ENCODE measurements around the gene MBD6.
A peak's percentile ranks its signal among the peaks of the same experiment; 100 is the strongest.

Gene MBD6

GRCh38 chr12:57541001-57541400, 18.4 kb downstream of the MBD6 start:
- no peaks in the 10 kb centered on the region for H3K9me3 ChIP-seq (ENCODE audit: insufficient read depth, low read depth, low read length)
- no peak overlapping the region for H2BK120ac ChIP-seq (ENCODE audit: insufficient read depth, low read length, poor library complexity)
- H4K12ac ChIP-seq (ENCODE audit: low read depth, low read length): no peak overlapping the region
- no peak overlapping the region for H3K14ac ChIP-seq (ENCODE audit: low read length)
- H2AK5ac ChIP-seq (ENCODE audit: low read length): no peak overlapping the region
- no peak overlapping the region for H3K23ac ChIP-seq (ENCODE audit: low read length)
- H3K18ac ChIP-seq (ENCODE audit: low read length): no peak overlapping the region
- no peak overlapping the region for H2AFZ ChIP-seq (ENCODE audit: insufficient read depth, low read length, poor library complexity)
- no peak overlapping the region for H3K27ac ChIP-seq (ENCODE audit: low read depth, low read length)
- H3K79me1 ChIP-seq (ENCODE audit: low read length): no peaks in the 10 kb centered on the region
- DNase-seq: no peak
- no peak overlapping the region for H3K4ac ChIP-seq (ENCODE audit: low read depth, low read length)
- H3K4me1 ChIP-seq (ENCODE audit: control insufficient read depth in 1 of 2, insufficient read depth in 2 of 2, low read length in 2 of 2): peaks cover 4% of the 10 kb centered on the region in 2 experiments
- H3K36me3 ChIP-seq (ENCODE audit: control insufficient read depth in 1 of 2, insufficient read depth in 2 of 2, low read length in 2 of 2): peaks cover 19 to 39% of the 10 kb centered on the region in 2 experiments
- no peaks in the 10 kb centered on the region for H3K27me3 ChIP-seq (ENCODE audit: insufficient read depth, low read length)
- H3K4me3 ChIP-seq (ENCODE audit: low read depth, low read length): no peak overlapping the region
- no peak overlapping the region for H3K9ac ChIP-seq (ENCODE audit: low read length)
- no peak overlapping the region for H3K4me2 ChIP-seq (ENCODE audit: low read length)
- H4K91ac ChIP-seq (ENCODE audit: low read depth, low read length): no peak overlapping the region
- H3K79me2 ChIP-seq (ENCODE audit: control insufficient read depth, insufficient read depth, low read length, poor library complexity): no peaks in the 10 kb centered on the region
- no peak overlapping the region for H2BK5ac ChIP-seq (ENCODE audit: low read depth, low read length, poor library complexity)
- H2BK12ac ChIP-seq (ENCODE audit: low read length): no peak overlapping the region
- WGBS (ENCODE audit: extremely low coverage, insufficient coverage, insufficient read length): no CpG with 5 or more reads among the region's 2 CpGs
- no peak overlapping the region for H4K8ac ChIP-seq (ENCODE audit: low read depth, low read length)

- H2AFZ ChIP-seq (ENCODE audit: insufficient read depth, low read length, poor library complexity): no peak overlapping the region
Measured at GRCh38 chr12:57541717-57542116, 19.1 kb downstream of the MBD6 start.

GRCh38 chr12:57543581-57543980, 21.0 kb downstream of the MBD6 start:
- Histone ChIP-seq H3K27me3 (ENCODE audit: insufficient read depth, low read length) (peaks cover under 1% of the 10 kb centered on the region), H4K12ac (ENCODE audit: low read depth, low read length) (no peak overlapping the region), H3K4me2 (ENCODE audit: low read length) (no peak overlapping the region), H3K27ac (ENCODE audit: low read depth, low read length) (no peak overlapping the region), H3K23ac (ENCODE audit: low read length) (no peak overlapping the region), H3K79me2 (ENCODE audit: control insufficient read depth, insufficient read depth, low read length, poor library complexity) (peaks cover 8% of the 10 kb centered on the region), H3K14ac (ENCODE audit: low read length) (no peak overlapping the region), H2BK5ac (ENCODE audit: low read depth, low read length, poor library complexity) (no peak overlapping the region), H3K4ac (ENCODE audit: low read depth, low read length) (peak overlapping the region; percentile 27), H3K18ac (ENCODE audit: low read length) (no peak overlapping the region), H2AK5ac (ENCODE audit: low read length) (no peak overlapping the region), H3K36me3 (ENCODE audit: control insufficient read depth in 1 of 2, insufficient read depth in 2 of 2, low read length in 2 of 2) (peaks cover 17 to 34% of the 10 kb centered on the region in 2 experiments), H3K9ac (ENCODE audit: low read length) (no peak overlapping the region), H3K79me1 (ENCODE audit: low read length) (peaks cover 5% of the 10 kb centered on the region), H2AFZ (ENCODE audit: insufficient read depth, low read length, poor library complexity) (no peak overlapping the region), H4K91ac (ENCODE audit: low read depth, low read length) (no peak overlapping the region), H3K9me3 (ENCODE audit: insufficient read depth, low read depth, low read length) (no peaks in the 10 kb centered on the region), H3K4me1 (ENCODE audit: control insufficient read depth in 1 of 2, insufficient read depth in 2 of 2, low read length in 2 of 2) (peaks cover 7% of the 10 kb centered on the region in 2 experiments), H2BK120ac (ENCODE audit: insufficient read depth, low read length, poor library complexity) (no peak overlapping the region), H3K4me3 (ENCODE audit: low read depth, low read length) (no peak overlapping the region), H2BK12ac (ENCODE audit: low read length) (no peak overlapping the region), H4K8ac (ENCODE audit: low read depth, low read length) (no peak overlapping the region)
- no CpG with 5 or more reads among the region's 2 CpGs for WGBS (ENCODE audit: extremely low coverage, insufficient coverage, insufficient read length)
- no peak for DNase-seq

More at GRCh38 chr12:57541717-57542116, 19.1 kb downstream of the MBD6 start:
- Histone ChIP-seq H2BK12ac (ENCODE audit: low read length) (no peak overlapping the region), H3K14ac (ENCODE audit: low read length) (no peak overlapping the region), H3K4me2 (ENCODE audit: low read length) (no peak overlapping the region), H3K9ac (ENCODE audit: low read length) (no peak overlapping the region), H4K8ac (ENCODE audit: low read depth, low read length) (no peak overlapping the region), H2BK5ac (ENCODE audit: low read depth, low read length, poor library complexity) (no peak overlapping the region), H3K9me3 (ENCODE audit: insufficient read depth, low read depth, low read length) (no peaks in the 10 kb centered on the region), H3K23ac (ENCODE audit: low read length) (no peak overlapping the region), H2AK5ac (ENCODE audit: low read length) (no peak overlapping the region), H3K27ac (ENCODE audit: low read depth, low read length) (no peak overlapping the region), H3K36me3 (ENCODE audit: control insufficient read depth in 1 of 2, insufficient read depth in 2 of 2, low read length in 2 of 2) (peaks cover 19 to 39% of the 10 kb centered on the region in 2 experiments), H2BK120ac (ENCODE audit: insufficient read depth, low read length, poor library complexity) (no peak overlapping the region), H3K79me1 (ENCODE audit: low read length) (peaks cover 2% of the 10 kb centered on the region), H3K79me2 (ENCODE audit: control insufficient read depth, insufficient read depth, low read length, poor library complexity) (peaks cover 5% of the 10 kb centered on the region), H3K27me3 (ENCODE audit: insufficient read depth, low read length) (no peaks in the 10 kb centered on the region), H4K12ac (ENCODE audit: low read depth, low read length) (no peak overlapping the region), H3K4ac (ENCODE audit: low read depth, low read length) (no peak overlapping the region), H3K18ac (ENCODE audit: low read length) (no peak overlapping the region), H3K4me3 (ENCODE audit: low read depth, low read length) (no peak overlapping the region), H3K4me1 (ENCODE audit: control insufficient read depth in 1 of 2, insufficient read depth in 2 of 2, low read length in 2 of 2) (peaks cover 7% of the 10 kb centered on the region in 2 experiments), H4K91ac (ENCODE audit: low read depth, low read length) (no peak overlapping the region)
- no peak for DNase-seq
- WGBS (ENCODE audit: extremely low coverage, insufficient coverage, insufficient read length): no CpG with 5 or more reads among the region's 2 CpGs

GRCh38 chr12:57545809-57546437, 23.3 kb downstream of the MBD6 start:
- H3K79me2 ChIP-seq (ENCODE audit: control insufficient read depth, insufficient read depth, low read length, poor library complexity): peaks cover 8% of the 10 kb centered on the region
- H3K9me3 ChIP-seq (ENCODE audit: insufficient read depth, low read depth, low read length): peaks cover 3% of the 10 kb centered on the region
- peak in 1 of 2 donors; percentile 18 for DNase-seq
- peak overlapping the region; percentile 33 for H2AK5ac ChIP-seq (ENCODE audit: low read length)
- H4K12ac ChIP-seq (ENCODE audit: low read depth, low read length): no peak overlapping the region
- peak overlapping the region; percentile 96 for H3K4me3 ChIP-seq (ENCODE audit: low read depth, low read length)
- no peak overlapping the region for H2BK5ac ChIP-seq (ENCODE audit: low read depth, low read length, poor library complexity)
- no peak overlapping the region for H2BK120ac ChIP-seq (ENCODE audit: insufficient read depth, low read length, poor library complexity)
- peak overlapping the region; percentile 87 for H3K4me2 ChIP-seq (ENCODE audit: low read length)
- H3K36me3 ChIP-seq (ENCODE audit: control insufficient read depth in 1 of 2, insufficient read depth in 2 of 2, low read length in 2 of 2): peaks cover 9 to 19% of the 10 kb centered on the region in 2 experiments
- H3K9ac ChIP-seq (ENCODE audit: low read length): peak overlapping the region; percentile 99
- no peak overlapping the region for H3K18ac ChIP-seq (ENCODE audit: low read length)
- no peak overlapping the region for H3K14ac ChIP-seq (ENCODE audit: low read length)
- no peak overlapping the region for H2BK12ac ChIP-seq (ENCODE audit: low read length)
- WGBS (ENCODE audit: extremely low coverage, insufficient coverage, insufficient read length): no CpG with 5 or more reads among the region's 15 CpGs
- peaks cover 5% of the 10 kb centered on the region for H3K79me1 ChIP-seq (ENCODE audit: low read length)
- peak overlapping the region; percentile 95 for H4K8ac ChIP-seq (ENCODE audit: low read depth, low read length)
- H3K27me3 ChIP-seq (ENCODE audit: insufficient read depth, low read length): peaks cover 22% of the 10 kb centered on the region
- no peak overlapping the region for H3K23ac ChIP-seq (ENCODE audit: low read length)
- no peak overlapping the region for H2AFZ ChIP-seq (ENCODE audit: insufficient read depth, low read length, poor library complexity)
- no peak overlapping the region for H4K91ac ChIP-seq (ENCODE audit: low read depth, low read length)
- H3K4me1 ChIP-seq (ENCODE audit: control insufficient read depth in 1 of 2, insufficient read depth in 2 of 2, low read length in 2 of 2): peaks cover 7% of the 10 kb centered on the region in 2 experiments
- no peak overlapping the region for H3K27ac ChIP-seq (ENCODE audit: low read depth, low read length)
- H3K4ac ChIP-seq (ENCODE audit: low read depth, low read length): peak overlapping the region; percentile 93

Measured in trophoblast cell (in vitro differentiated cells and primary cell).